ENCODE data around the gene PIP5K1B.

GRCh38 chr9:68683433-68683832, 21.6 kb upstream of the PIP5K1B start:
- TF ChIP-seq CTCF (IDR thresholded peaks at IDR 0.05; ENCODE audit: poor library complexity) (no peak), EZH2 (IDR thresholded peaks at IDR 0.05; ENCODE audit: borderline replicate concordance) (no peak), EZH2phosphoT487 (IDR thresholded peaks at IDR 0.05; ENCODE audit: low read depth, severe bottlenecking, unreplicated experiment) (no peak)

All from hepatocyte (in vitro differentiated cells).